CD4-positive, alpha-beta T cell treated with Interferon gamma for 1 hour (primary cell): Measurements from ENCODE around the gene CFAP61.

Source experiments
- DNase-seq: peaks from one replicate; pipeline ENCODE4 v3.0.0-alpha.2; 2020

CFAP61 gene

GRCh38 chr20:20181322-20181721, 129.0 kb downstream of the CFAP61 start:
- DNase-seq, result peak; percentile 51

- no peak for DNase-seq
These were observed 131.8 kb downstream of the CFAP61 start for GRCh38 chr20:20184149-20184548.

- DNase-seq, result no peak
These were observed 132.4 kb downstream of the CFAP61 start for GRCh38 chr20:20184706-20185105.

- DNase-seq, result no peak
These were observed 136.3 kb downstream of the CFAP61 start for GRCh38 chr20:20188647-20189046.

DNA sequence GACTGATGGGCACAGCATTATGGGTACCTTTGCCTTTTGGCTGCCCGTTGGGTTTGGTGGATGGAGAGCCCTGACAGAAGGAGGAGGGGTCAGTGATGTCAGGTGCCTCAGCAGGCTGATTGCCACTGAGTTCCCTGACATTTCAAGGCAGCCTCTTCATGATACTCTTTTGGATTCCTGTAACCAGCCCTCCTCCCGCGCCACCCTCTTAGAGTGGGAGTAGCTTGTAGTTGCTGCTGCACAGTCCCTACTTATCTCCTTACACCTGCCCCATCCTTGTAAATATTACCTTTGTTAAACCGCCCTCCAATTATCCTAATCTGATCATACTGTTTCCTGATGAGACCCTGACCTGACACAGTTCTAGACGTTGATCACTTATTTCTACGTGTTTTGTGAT, 140.0 kb downstream of the CFAP61 start:
- no peak for DNase-seq

DNA sequence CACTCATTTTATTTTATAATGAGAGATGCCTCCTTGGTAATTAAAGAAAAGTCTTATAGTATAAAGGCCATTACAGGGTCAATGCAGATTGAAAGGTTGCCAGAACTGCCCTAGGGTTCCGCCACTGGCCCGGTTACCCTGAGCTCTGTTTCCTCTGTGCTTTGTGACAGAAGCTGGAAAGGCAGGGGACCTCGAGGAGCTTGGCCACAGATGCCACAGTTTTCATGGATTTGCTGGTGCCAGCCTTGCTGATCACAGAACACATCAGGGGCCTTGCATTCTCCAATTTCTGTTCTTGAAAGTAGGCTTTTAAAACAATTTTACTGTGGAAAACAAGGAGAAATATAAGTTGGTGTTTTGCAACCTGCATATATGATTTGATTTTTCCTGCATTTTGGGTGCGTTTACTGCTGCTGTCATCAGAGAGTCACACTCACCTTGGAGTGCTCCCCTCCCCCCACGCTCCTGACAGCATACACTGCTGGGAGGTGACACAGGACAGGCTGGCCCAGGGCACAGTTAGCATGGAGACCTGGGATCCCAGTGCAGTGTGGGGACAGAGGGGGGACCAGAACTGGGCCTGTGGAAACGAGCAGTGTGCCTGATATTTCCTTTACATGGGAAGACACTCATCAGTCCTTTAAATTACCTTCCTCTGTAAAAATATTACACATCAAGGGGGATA, 142.8 kb downstream of the CFAP61 start:
- DNase-seq, result no peak

DNA sequence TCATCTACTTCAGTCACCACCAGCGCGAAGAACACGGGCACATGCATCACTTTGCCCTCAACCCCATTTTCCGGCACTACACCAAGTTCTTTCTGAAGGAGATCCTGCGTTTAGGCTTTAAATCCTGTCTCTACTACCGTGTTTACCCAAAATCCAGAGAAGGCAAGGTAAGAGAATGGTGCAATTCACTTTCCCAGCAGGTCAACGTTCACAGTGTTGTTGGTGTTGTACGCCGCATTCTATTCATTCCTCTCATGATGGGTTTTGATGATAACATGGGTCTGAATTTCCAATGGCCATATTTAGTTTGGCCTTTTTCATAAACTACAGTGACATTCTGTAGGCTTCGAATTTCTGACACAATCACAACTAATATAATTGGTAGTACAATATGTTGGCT, 144.3 kb downstream of the CFAP61 start:
- no peak for DNase-seq

DNA sequence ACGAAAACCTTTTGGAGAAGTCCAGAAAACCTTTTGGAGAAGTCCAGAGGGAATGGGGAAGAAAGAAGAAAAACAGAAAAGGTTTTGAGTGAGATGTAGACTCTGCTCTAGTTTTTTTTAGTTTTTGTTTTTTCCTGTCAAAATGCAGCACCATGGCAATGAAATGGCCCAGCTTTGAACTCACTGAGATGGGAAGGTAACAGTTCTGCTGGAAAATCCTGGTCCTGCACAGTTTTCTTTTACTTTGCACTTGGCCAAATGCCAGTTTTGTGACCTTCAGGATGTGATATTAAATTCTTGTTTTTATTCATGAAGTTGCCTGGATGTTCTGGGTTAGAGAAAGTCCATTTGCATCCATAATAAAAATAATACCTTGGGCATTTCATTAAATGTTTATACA, 145.7 kb downstream of the CFAP61 start:
- DNase-seq, result no peak

DNA sequence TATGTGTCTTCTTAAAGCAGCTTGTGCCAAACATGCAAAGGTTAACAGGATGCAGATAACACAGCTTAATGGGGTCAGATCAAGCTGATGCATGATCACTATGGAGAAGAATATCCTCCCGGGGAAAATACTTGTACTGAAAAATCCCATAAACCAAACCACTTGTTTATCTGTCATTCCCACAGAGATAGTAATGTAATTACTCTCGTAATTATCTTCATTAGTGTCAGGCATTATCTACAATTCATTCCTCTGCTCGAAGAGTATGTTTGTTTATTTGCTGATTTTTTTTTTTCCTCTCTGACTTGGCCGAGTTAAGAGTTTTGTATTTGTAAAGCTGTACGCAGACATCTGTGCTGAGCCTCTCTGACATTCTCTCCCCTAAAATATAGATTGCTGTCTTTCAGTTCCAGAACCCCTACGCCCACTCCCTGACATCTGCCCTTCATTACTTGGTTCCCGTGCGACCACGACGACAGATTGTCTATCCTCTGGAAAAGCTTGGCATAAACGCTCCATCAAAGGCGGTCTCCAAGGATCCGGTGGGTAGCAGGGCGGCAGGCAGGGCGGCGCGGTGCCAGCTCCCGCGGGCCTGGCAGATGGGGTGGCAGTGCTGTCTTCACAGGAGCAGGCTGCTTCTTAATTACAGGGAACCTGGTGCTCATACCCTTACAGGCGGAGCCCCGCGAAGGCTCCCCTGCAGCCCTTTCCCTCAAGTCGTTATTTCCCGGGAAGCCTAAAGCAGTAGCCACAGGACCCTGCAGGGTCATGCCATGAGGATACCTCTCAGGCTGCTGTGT, 147.2 kb downstream of the CFAP61 start:
- no peak for DNase-seq

DNA sequence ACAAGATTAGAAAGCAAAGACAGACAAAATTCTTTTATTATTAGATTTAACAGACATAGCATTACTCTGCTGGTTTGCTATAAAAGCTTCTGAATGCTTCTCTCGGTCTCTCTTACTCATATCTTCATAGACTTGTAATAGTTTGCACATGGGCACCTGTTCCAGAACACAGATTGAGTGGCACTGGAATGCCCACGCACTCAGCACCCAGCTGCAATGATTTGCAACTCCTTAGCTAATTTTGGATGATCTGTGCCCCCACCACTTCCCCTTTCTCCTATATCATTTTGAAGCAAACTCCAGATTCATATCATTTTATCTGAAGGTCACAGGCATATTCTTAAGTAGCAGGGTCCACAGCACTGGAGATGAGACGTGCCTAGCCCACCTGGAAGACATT, 148.8 kb downstream of the CFAP61 start:
- no peak for DNase-seq

DNA sequence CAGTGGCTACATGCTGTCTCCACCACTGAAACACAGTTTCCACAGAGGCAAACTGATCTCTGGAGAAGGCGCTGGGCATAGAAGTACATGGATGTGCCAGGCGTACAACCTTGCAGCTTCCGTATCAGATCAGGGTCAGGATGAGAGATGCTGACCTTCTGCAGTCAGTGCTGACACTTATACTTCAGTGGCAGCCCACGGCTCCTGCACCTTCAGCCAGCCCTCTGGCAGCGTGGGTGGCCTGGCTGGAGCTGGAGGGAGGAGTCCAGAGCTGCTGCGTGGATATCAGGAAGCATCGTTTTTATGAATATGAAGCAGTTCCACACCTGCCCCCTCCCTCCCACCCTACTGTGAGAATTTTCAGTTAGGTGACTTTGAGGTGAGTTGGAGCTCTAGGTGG, 149.3 kb downstream of the CFAP61 start:
- no peak for DNase-seq

- DNase-seq, result no peak
These were observed 150.4 kb downstream of the CFAP61 start for GRCh38 chr20:20202768-20203167.

DNA sequence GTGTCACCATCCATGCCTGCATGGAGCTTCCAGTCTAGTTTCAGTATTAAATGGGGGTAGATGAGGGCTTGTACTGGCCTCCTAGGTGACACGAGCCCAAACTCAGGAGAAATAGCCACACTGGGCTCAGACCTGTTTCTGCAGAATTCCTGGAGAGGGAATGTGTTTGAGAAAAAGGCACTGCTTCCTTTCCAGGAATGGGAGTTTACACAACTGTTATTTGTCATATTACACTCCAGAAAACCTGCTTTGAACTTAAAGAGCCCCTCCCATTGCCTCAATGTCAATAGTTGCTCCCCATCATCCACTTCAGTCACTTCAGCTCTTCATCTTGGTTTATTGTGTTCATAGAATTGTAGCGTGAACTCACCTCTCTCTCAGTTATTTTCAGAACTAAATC, 151.5 kb downstream of the CFAP61 start:
- no peak for DNase-seq

DNA sequence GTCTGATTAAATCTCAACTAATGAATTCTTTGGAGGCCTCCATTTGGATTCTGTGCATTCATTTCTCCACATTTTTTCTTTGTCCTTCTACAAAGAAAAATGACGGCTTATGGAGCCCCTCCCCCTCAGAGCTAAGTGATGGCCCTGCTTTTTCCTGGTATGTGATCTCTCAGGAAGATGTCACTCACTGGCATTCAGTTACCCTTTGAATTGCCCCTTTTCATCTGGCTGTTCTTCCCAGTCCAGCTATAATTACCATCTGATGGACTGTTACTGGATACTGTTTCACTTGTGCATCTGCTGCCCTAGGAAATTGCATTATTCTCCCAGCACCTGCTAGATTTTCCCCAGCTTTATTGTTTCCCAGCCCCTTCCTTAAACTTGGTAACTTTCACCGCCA, 151.9 kb downstream of the CFAP61 start:
- DNase-seq, result no peak

- no peak for DNase-seq
These were observed 153.0 kb downstream of the CFAP61 start for GRCh38 chr20:20205141-20205861.

GRCh38 chr20:20205862-20206236, 153.5 kb downstream of the CFAP61 start:
- no peak for DNase-seq

GRCh38 chr20:20206788-20207187, 154.5 kb downstream of the CFAP61 start:
- DNase-seq, result no peak

DNA sequence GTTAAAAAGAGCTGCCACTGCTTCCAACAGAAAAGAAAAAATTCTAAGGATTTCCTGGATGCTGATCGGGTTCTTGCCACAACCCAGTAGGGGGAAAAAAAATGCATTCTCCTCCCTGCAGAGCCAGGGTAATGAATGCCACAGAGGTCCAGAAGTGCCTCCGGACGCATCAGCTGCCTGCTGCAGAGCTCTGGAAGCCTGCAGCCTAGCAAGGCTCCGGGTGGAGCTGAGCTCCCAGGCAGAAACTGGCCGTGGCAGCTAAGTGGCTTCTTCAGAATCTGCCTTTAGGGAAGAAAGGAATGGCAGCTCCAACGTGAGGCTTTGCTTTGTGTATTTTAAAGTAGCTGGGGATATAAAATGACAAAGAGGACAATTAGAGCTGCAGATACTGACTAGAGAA, 155.0 kb downstream of the CFAP61 start:
- DNase-seq, result no peak

DNA sequence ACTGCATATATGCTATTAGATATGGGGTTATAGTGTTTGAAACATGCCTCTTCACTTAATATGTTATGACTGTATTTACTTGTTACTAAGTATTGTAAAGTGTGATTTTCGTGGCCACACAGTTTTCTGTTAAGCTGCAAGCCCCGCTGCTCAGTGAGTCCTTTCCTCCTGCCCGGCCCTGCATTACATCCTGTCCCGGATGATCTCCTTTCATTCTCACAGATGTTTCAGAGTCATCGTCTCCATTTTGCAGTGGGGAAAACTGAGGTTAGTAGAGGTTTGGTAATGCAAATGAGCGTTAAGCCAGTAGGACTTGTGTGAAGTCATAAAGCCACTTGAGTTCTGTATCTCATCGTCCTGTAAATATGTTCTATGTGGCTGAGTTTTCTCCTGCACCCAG, 155.5 kb downstream of the CFAP61 start:
- DNase-seq, result no peak

GRCh38 chr20:20209684-20210083, 157.4 kb downstream of the CFAP61 start:
- no peak for DNase-seq

GRCh38 chr20:20210327-20210726, 158.0 kb downstream of the CFAP61 start:
- DNase-seq, result no peak

GRCh38 chr20:20210943-20211273, 158.6 kb downstream of the CFAP61 start:
- no peak for DNase-seq

- DNase-seq, result no peak
These were observed 159.1 kb downstream of the CFAP61 start for GRCh38 chr20:20211274-20211987.
